Right cardiac atrium (tissue), 5 donors: ENCODE results near the gene IL3. TPM values are rescaled to one million over a fixed set of nuclear protein-coding genes. Genes with fewer than 3 reads are reported as not detected.

Experiments used
- ATAC-seq, 2 donors: fragments of 200-7000 bp; cut with Tn5 transposase; one replicate each; pipeline versions ENCODE4 v1.8.0 to v1.9.1; 2020; ENCODE audit warnings: moderate library complexity in 2 of 2, mild to moderate bottlenecking in 1 of 2
- DNase-seq, 3 donors: peaks; one replicate each; pipeline ENCODE4 v3.0.0-alpha.2; 2020
- H3K27ac ChIP-seq: one replicate; pipeline ENCODE4 v1.5.1; 2013; ENCODE audit warnings: mild to moderate bottlenecking, low read length, control low read depth, moderate library complexity
- H3K27me3 ChIP-seq: one replicate; pipeline ENCODE4 v1.6.1; 2013; ENCODE audit not compliant: control insufficient read depth, insufficient read depth
- H3K4me1 ChIP-seq: one replicate; pipeline ENCODE4 v1.6.1; 2013; ENCODE audit warnings: low read length; ENCODE audit not compliant: control insufficient read depth, insufficient read depth
- H3K4me3 ChIP-seq: one replicate; pipeline ENCODE4 v1.5.1; 2013; ENCODE audit warnings: low read length, control low read depth
- H3K9me3 ChIP-seq: one replicate; pipeline ENCODE4 v1.6.1; 2013; ENCODE audit warnings: low read length; ENCODE audit not compliant: control insufficient read depth
- WGBS: extraction: QIAGEN DNeasy Blood & Tissue Kit; methylation state at CpG from one replicate; pipeline ENCODE4 v1.1.7; 2013; 5-methylcytosine and 5-hydroxymethylcytosine counted together
- intact Hi-C, 4 donors: fragments of 100-400 bp; cut with DNase I; formaldehyde crosslinking; loops; one replicate each; pipeline versions ENCODE4 v1.11.0 to v1.14.0; 2022 to 2023
- polyA plus RNA-seq: library from polyadenylated mRNA; stranded (reverse); fragments of 200-250 nt; gene quantifications from one replicate; pipeline ENCODE4 v1.2.3, GENCODE V29; 2013
- total RNA-seq, 4 donors: library from RNA; stranded (reverse); fragmentation: NEBNext Ultra II Directional; extraction: Animal tissue kit (Norgen Biotek cat#: 25700); gene quantifications; one replicate each; pipeline ENCODE4 v1.2.1, GENCODE V29; 2021
- donor health status: healthy with polysubstance abuse.
- donor health status: DM: no; HTN: yes; CAD: no.
- donor health status: DM: no; HTN: no; CAD: no.
- donor health status: DM: no; HTN: yes; CAD: no; lungs with severe emphysema.
- donor health status: DM: yes; HTN: yes; CAD: no.

IL3 gene
- total and polyA plus RNA-seq, 5 donors, result not detected

DNA sequence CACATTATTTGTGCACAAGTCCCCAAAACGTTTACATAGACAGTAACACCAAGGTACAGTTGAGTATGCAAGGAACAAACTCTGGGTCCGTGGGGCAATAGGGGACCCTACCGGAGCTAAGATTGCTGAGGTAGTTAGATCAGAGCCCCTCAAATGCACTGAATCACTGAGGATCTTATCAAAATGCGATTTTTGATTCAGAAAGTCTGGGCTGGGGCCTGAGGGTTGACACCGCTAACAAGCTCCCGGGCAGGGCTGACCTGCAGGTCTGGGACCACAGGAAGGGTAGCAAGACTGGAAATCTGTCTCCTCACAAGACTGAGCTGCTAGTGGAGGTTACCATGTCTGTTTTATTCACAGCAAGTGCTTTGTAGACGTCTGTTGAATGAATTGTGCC is 1.8 kb upstream of the IL3 start:
- WGBS, result 83% methylated on average over 7 of the region's 7 CpGs
- Histone ChIP-seq H3K4me3 (no peak overlapping the region), H3K4me1 (no peaks in the 10 kb centered on the region), H3K9me3 (no peaks in the 10 kb centered on the region), H3K27me3 (no peaks in the 10 kb centered on the region), H3K27ac (no peak overlapping the region)
- intact Hi-C loops, result no loop called here
- ATAC-seq (no peak), DNase-seq (no peak)

DNA sequence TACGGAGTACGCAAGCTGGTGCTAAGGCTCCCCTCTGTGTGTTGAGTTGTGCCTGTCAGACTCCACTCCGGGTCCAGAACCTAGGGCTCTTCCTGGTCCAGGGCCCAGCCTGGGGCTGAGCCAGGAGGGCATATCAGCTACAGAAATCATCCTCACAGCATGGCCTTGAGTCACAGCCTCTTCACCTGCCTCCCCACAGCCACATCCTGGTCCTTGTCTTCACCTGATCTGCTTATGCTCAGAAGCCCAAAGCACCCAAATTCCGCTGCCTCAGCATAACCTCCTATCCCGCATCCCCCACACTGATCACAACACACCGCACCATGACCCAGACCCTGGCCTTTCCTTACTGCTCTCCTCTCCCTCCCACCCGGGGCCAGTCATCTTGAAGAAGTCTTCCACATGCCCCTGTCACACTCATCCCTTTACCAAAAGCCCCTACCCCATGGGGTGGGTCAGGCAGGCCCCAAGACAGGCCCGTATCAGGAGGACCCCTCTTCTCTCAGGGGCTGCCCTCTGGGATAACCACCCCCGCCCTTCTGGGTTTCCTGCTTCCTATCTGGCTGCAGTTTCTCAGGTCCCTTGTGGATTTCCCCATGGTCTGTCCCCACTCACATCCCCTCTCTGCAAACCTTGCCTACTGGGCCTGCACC is 1.3 kb upstream of the IL3 start:
- no peaks in the 10 kb centered on the region for H3K9me3 ChIP-seq
- no peak overlapping the region for H3K4me3 ChIP-seq
- intact Hi-C loops, result no loop called here
- no peak for ATAC-seq
- no peaks in the 10 kb centered on the region for H3K27me3 ChIP-seq
- WGBS, result 78% methylated on average over 9 of the region's 9 CpGs
- DNase-seq, result peak in 1 of 3 donors; percentile 7
- no peak overlapping the region for H3K27ac ChIP-seq
- no peaks in the 10 kb centered on the region for H3K4me1 ChIP-seq

- Histone ChIP-seq H3K4me1 (no peaks in the 10 kb centered on the region), H3K27ac (no peak overlapping the region), H3K9me3 (no peaks in the 10 kb centered on the region), H3K27me3 (no peaks in the 10 kb centered on the region), H3K4me3 (no peak overlapping the region)
- DNase-seq (no peak), ATAC-seq (no peak)
- 89% methylated on average over 13 of the region's 13 CpGs for WGBS
- intact Hi-C loops, result loop anchor here in 1 of 4 donors (5.0 kb wide), 1 partner anchor 72 kb away; no protein-coding TSS in a partner anchor
These were observed 557 bp upstream of the IL3 start for GRCh38 chr5:132059696-132060500.

DNA sequence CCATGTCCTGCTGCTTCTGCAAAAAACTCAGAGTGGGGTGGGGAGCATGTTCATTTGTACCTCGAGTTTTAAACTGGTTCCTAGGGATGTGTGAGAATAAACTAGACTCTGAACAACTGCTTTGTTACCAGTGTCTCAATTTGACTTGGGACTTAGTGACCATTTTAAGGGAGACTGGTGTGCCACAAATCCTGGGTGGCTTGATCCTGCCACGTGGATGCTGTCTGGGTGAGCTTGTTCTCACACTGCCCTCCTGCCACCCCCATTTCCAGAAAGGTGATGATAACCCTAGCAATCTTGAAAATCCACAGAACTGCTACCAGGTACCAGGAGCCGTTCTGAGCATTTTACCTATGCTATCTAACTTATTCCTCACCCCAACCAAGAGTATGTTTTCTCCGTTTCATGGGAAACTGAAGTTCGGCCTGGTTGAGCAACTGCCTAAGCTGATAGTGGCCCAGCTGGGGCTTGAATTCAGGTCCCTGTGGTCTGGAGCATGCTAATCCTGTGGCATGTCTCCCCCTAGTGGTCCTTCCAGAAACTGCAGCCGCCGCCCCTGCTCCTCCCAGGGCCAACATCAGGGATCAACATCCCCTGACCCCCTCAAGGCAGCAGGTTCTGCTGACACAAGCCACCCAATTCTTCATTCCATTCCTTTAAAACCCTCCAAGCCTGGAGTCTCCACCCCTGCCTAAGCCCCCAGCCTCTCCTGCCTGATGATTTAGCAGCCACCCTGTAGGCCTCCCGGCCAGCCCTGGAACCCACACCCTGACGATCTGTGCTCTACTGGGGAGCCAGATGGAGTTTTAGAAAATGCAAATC is 2.8 kb downstream of the IL3 start:
- ATAC-seq, result peak; percentile 48 to 65

DNA sequence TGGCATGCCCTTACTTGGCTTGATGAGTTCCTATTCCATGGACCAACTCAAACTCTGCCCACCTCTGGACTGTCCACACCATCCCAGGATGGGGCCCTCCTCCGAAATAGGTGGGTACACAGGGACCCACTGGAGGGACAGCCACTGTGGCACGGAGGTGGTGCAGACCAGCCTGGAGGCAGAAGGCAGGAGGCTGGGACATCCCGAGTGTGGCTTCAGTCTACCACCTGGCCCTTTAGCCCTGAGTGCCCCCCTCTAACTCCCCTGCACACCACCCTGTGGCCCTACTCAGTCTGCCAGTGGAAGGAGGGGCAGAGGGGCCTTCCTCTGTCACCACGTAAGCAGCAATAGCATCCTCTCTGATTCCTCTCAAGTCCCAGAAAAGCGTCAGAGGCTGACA is 3.7 kb downstream of the IL3 start:
- intact Hi-C loops, result loop anchor here in 1 of 4 donors (5.0 kb wide), 1 partner anchor 68 kb away; no protein-coding TSS in a partner anchor
- Histone ChIP-seq H3K27ac (no peak overlapping the region), H3K27me3 (no peaks in the 10 kb centered on the region), H3K4me1 (no peaks in the 10 kb centered on the region), H3K4me3 (no peak overlapping the region), H3K9me3 (no peaks in the 10 kb centered on the region)
- 75% methylated on average over 5 of the region's 5 CpGs for WGBS
- ATAC-seq (no peak), DNase-seq (no peak)

More for the DNA sequence above, 2.8 kb downstream of the IL3 start:
- Histone ChIP-seq H3K9me3 (no peaks in the 10 kb centered on the region), H3K27ac (no peak overlapping the region), H3K4me3 (no peak overlapping the region), H3K27me3 (no peaks in the 10 kb centered on the region), H3K4me1 (no peaks in the 10 kb centered on the region)
- DNase-seq, result peak; percentile 65 to 88 (median 84)
- intact Hi-C loops, result loop anchor here in 1 of 4 donors (5.0 kb wide), 1 partner anchor 69 kb away; no protein-coding TSS in a partner anchor
- 37% methylated on average over 9 of the region's 9 CpGs for WGBS

DNA sequence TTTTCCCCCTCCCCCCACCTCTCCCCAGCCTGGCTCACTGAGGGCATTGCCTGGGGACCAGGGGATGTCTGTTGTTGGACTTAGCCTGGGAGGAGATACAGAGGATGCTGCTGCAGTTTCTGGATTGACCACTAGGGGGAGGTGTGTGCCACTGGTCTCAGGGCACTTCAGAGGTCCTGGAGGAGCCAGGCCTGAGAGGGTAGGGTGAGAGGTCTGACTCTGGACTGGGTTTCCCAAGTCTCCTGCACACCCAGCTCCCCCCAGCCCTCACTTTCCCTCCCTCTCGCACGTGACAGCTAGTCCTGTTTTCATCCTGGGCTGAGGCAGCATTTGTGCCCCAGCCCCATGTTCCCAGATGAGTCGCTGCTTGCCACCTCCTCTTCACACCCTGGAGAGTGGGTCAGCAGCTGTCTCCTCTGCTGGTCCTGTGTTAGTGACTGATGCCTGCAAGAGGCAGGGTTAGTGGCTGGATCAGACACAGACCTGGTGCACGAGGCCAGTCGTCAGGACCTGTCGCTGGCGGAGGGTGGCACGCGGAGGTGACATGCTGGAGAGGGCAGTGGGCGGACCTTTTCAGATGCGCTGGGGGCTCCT is 4.4 kb downstream of the IL3 start:
- H3K27me3 ChIP-seq, result no peaks in the 10 kb centered on the region
- no peaks in the 10 kb centered on the region for H3K9me3 ChIP-seq
- no peaks in the 10 kb centered on the region for H3K4me1 ChIP-seq
- 80% methylated on average over 11 of the region's 11 CpGs for WGBS
- H3K4me3 ChIP-seq, result no peak overlapping the region
- no peak overlapping the region for H3K27ac ChIP-seq
- intact Hi-C loops, result loop anchor here in 1 of 4 donors (5.0 kb wide), 1 partner anchor 67 kb away; no protein-coding TSS in a partner anchor
- ATAC-seq, result peak; percentile 47 to 73
- DNase-seq, result peak in 2 of 3 donors; percentile 66 to 83

- Histone ChIP-seq H3K4me3 (no peak overlapping the region), H3K27me3 (no peaks in the 10 kb centered on the region), H3K27ac (no peak overlapping the region), H3K9me3 (no peaks in the 10 kb centered on the region), H3K4me1 (no peaks in the 10 kb centered on the region)
- peak in 2 of 3 donors; percentile 35 to 75 for DNase-seq
- WGBS, result 60% methylated on average over 4 of the region's 4 CpGs
- intact Hi-C loops, result no loop called here
- ATAC-seq, result peak; percentile 43 to 64
These were observed 5.0 kb downstream of the IL3 start for GRCh38 chr5:132065351-132065937.

- ATAC-seq (no peak), DNase-seq (no peak)
- no peaks in the 10 kb centered on the region for H3K4me1 ChIP-seq
- no peaks in the 10 kb centered on the region for H3K27me3 ChIP-seq
- intact Hi-C loops, result no loop called here
- 96% methylated on average over 13 of the region's 13 CpGs for WGBS
- H3K4me3 ChIP-seq, result no peak overlapping the region
- H3K9me3 ChIP-seq, result no peaks in the 10 kb centered on the region
- no peak overlapping the region for H3K27ac ChIP-seq
These were observed 5.7 kb downstream of the IL3 start for GRCh38 chr5:132065951-132066701.

DNA sequence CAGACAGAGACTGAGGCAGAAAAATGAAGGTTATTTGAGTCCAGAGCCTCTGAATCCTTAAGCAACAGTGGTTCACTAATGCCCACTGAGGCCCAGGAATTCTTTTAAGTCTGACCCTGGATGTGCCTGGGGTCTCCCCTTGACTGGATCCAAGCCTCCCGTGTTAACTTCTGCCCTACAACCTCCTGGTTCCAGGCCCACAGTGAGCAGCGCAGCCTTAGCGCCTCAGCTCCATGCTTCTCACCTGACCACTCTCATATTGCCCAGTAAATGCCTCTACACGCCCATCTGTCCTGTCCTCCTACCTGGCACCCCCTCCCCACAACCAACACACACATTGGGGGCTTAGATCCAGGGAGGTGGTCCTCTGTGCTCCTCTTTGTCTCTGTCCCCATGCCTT is 6.4 kb downstream of the IL3 start:
- intact Hi-C loops, result no loop called here
- Histone ChIP-seq H3K4me3 (no peak overlapping the region), H3K4me1 (no peaks in the 10 kb centered on the region), H3K9me3 (no peaks in the 10 kb centered on the region), H3K27me3 (no peaks in the 10 kb centered on the region), H3K27ac (no peak overlapping the region)
- WGBS, result 97% methylated on average over 4 of the region's 4 CpGs
- ATAC-seq (no peak), DNase-seq (no peak)

GRCh38 chr5:132067451-132067850 is 7.0 kb downstream of the IL3 start:
- 90% methylated on average over 11 of the region's 11 CpGs for WGBS
- DNase-seq (no peak), ATAC-seq (no peak)
- H3K27ac ChIP-seq, result no peak overlapping the region
- H3K27me3 ChIP-seq, result no peaks in the 10 kb centered on the region
- H3K4me1 ChIP-seq, result no peaks in the 10 kb centered on the region
- H3K9me3 ChIP-seq, result no peaks in the 10 kb centered on the region
- intact Hi-C loops, result no loop called here
- H3K4me3 ChIP-seq, result no peak overlapping the region
